Calu3 (cell line): ENCODE data around the gene RAB6B. TPM values are rescaled to one million over a fixed set of nuclear protein-coding genes. Genes with fewer than 3 reads are reported as not detected.

ENCODE experiments used
- BruUV-seq: library from RNA; stranded (reverse); fragments of 400-500 nt; replicated peaks from 2 replicates; lab custom pipeline; 2021; lab: Mats Ljungman, UMichigan
- CTCF ChIA-PET: fragments of 300-600 bp; sonication (Branson Sonifier 250); formaldehyde crosslinking; loops from one replicate; lab custom pipeline; 2022; ENCODE audit warnings: antibody characterized with exemption; lab: Charles Lee
- DNase-seq: peaks from one replicate; pipeline ENCODE4 v3.0.0; 2022
- H3K27ac Mint-ChIP-seq: one replicate; pipeline ENCODE4 v1.8.0; 2022; ENCODE audit warnings: mixed read lengths; ENCODE audit not compliant: unreplicated experiment
- H3K27me3 Mint-ChIP-seq: one replicate; pipeline ENCODE4 v1.8.0; 2022; ENCODE audit warnings: mixed read lengths; ENCODE audit not compliant: unreplicated experiment
- H3K36me3 Mint-ChIP-seq: one replicate; pipeline ENCODE4 v1.8.0; 2022; ENCODE audit warnings: mild to moderate bottlenecking, moderate library complexity, mixed read lengths; ENCODE audit not compliant: insufficient read depth, unreplicated experiment
- H3K4me1 Mint-ChIP-seq: one replicate; pipeline ENCODE4 v1.8.0; 2022; ENCODE audit warnings: mild to moderate bottlenecking, low read depth, mixed read lengths; ENCODE audit not compliant: unreplicated experiment
- H3K4me3 Mint-ChIP-seq: one replicate; pipeline ENCODE4 v1.8.0; 2022; ENCODE audit warnings: mild to moderate bottlenecking, low read depth, moderate library complexity, mixed read lengths; ENCODE audit not compliant: unreplicated experiment
- H3K9me3 Mint-ChIP-seq: one replicate; pipeline ENCODE4 v1.8.0; 2022; ENCODE audit warnings: low read depth, mixed read lengths; ENCODE audit not compliant: unreplicated experiment
- intact Hi-C: fragments of 100-400 bp; cut with micrococcal nuclease; formaldehyde crosslinking; loops from one replicate; pipeline ENCODE4 v1.10.0; 2022; ENCODE audit not compliant: unreplicated experiment
- total RNA-seq: library from RNA; stranded (reverse); gene quantifications from 2 replicates; pipeline ENCODE4 v1.2.3, GENCODE V29; 2022
- TF ChIP-seq, protein P1 (sequence below): fragments of 200-600 bp; IDR thresholded peaks from one replicate; pipeline ENCODE4 v1.8.0; 2022; ENCODE audit warnings: antibody characterized with exemption; ENCODE audit not compliant: unreplicated experiment

RAB6B gene
- total RNA-seq, 1 experiment from 2014 or later: 0.85 TPM

DNA sequence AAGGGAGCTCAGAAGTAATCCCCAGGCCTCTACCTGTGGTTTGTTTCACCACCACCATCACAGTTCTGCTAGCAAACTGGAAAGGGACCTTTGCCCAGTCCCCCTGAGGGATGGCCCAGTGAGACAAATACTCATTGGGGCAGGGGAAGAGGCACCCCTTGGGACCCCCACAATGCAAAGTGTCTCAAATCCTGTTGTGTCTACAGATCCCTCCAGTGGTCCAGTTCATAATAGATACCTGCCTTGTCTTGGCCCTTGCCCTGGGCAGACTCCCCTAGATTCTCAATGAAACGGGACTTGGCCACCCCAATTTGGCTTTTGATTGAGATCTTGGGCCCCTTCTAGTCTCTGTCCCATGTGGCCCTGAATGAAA, 43.8 kb upstream of the RAB6B start:
- TF ChIP-seq, protein P1, sequence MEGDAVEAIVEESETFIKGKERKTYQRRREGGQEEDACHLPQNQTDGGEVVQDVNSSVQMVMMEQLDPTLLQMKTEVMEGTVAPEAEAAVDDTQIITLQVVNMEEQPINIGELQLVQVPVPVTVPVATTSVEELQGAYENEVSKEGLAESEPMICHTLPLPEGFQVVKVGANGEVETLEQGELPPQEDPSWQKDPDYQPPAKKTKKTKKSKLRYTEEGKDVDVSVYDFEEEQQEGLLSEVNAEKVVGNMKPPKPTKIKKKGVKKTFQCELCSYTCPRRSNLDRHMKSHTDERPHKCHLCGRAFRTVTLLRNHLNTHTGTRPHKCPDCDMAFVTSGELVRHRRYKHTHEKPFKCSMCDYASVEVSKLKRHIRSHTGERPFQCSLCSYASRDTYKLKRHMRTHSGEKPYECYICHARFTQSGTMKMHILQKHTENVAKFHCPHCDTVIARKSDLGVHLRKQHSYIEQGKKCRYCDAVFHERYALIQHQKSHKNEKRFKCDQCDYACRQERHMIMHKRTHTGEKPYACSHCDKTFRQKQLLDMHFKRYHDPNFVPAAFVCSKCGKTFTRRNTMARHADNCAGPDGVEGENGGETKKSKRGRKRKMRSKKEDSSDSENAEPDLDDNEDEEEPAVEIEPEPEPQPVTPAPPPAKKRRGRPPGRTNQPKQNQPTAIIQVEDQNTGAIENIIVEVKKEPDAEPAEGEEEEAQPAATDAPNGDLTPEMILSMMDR: no peak
- H3K4me3 Mint-ChIP-seq: no peak overlapping the region
- CTCF ChIA-PET: interaction anchor here (1.2 to 1.4 kb wide), 3 partner anchors 10 to 272 kb away, joined by 3 to 5 read pairs (median 5); no protein-coding TSS in a partner anchor
- H3K9me3 Mint-ChIP-seq: no peaks in the 10 kb centered on the region
- intact Hi-C loops: no loop called here
- H3K27me3 Mint-ChIP-seq: peaks cover 88% of the 10 kb centered on the region
- no TSS peak for BruUV-seq
- no peaks in the 10 kb centered on the region for H3K36me3 Mint-ChIP-seq
- H3K4me1 Mint-ChIP-seq: peaks cover 40% of the 10 kb centered on the region
- H3K27ac Mint-ChIP-seq: no peak overlapping the region
- DNase-seq: no peak

DNA sequence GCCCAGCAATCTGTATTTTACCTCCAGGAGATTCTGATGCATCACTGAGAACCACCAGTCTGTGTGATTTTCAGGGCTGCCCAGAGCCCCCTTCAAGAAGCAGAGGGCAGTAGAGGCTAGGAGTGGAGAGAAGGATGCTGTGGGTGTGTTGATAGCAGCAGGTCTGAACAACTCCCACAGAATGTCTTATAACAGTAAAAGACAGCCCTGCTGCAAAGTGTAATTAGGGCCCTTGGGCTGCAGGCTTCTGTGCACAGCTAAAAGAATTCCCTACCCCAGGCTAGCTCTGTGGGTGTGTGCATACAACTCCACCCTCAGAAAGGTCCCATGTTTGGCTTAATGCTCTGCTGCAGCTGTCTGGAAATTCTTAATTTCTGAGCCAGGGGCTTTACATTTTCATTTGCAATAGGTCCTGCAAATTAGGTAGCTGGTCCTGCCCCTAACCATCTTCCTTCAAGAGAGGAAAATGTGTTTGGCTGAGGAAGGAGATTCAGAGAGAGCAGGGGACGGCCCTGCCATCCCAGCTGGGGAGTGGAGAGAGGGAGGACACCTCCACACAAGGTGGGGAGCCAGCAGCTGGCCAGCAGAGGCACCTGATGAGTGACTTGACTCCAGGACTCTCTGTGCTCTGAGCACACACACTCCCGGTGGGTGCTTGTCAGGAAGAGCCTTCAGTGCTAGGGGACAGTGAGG, 43.2 kb upstream of the RAB6B start:
- Mint-ChIP-seq H3K27me3 (peaks cover 93% of the 10 kb centered on the region), H3K4me1 (peaks cover 35% of the 10 kb centered on the region), H3K4me3 (no peak overlapping the region), H3K27ac (no peak overlapping the region), H3K36me3 (no peaks in the 10 kb centered on the region), H3K9me3 (no peaks in the 10 kb centered on the region)
- no TSS peak for BruUV-seq
- DNase-seq: peak; percentile 6
- CTCF ChIA-PET: interaction anchor here (1.2 to 1.4 kb wide), 3 partner anchors 11 to 273 kb away, joined by 3 to 5 read pairs (median 5); no protein-coding TSS in a partner anchor
- TF ChIP-seq, protein P1: no peak
- intact Hi-C loops: no loop called here

DNA sequence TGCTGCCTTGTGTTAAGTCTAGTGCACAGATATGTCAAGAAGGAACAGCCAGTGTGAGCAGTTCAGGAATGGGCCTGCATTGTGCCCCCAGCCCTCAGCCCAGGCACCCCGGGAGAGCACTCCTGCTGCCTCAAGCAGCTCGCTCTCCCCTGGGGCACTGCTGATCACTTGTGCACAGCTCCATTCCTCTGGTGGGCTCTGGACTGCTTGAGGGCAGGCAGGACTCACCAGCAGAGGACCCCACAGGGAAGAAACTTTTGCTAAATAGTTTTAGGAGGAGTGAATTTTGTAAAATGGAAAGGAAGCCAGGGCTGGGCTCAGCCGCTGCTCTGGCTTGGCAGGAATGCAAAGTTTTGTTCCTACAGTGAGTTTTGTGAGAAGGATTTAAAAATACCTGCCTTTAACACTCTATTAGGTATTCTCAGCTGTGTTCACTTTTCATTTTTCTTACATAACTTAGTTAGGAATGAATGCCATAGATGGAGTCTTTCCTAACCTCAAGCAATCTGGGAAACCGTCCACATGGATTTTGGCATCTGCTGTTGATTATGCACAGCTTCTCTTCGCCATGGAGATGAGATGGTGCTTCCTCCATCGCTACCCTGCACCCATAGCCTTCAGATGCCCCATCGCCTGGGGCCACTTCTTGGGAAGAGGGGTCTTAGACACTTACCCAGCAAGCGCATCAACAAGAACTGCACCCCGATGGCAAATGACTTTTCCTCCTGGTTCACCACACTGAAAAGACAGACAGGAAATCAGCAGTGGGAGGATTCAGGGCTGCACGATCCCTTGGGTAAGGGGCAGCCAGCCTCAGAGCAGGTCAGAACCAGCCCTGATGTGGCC, 42.3 kb upstream of the RAB6B start:
- Mint-ChIP-seq H3K36me3 (no peaks in the 10 kb centered on the region), H3K27me3 (peaks cover 100% of the 10 kb centered on the region), H3K9me3 (no peaks in the 10 kb centered on the region), H3K4me3 (no peak overlapping the region), H3K27ac (no peak overlapping the region), H3K4me1 (peaks cover 25% of the 10 kb centered on the region)
- CTCF ChIA-PET: interaction anchor here (0.6 to 1.2 kb wide), 3 partner anchors 26 to 148 kb away, joined by 3 to 5 read pairs (median 3); no protein-coding TSS in a partner anchor
- TF ChIP-seq, protein P1: no peak
- BruUV-seq: no TSS peak
- DNase-seq: peak; percentile 0
- intact Hi-C loops: no loop called here

DNA sequence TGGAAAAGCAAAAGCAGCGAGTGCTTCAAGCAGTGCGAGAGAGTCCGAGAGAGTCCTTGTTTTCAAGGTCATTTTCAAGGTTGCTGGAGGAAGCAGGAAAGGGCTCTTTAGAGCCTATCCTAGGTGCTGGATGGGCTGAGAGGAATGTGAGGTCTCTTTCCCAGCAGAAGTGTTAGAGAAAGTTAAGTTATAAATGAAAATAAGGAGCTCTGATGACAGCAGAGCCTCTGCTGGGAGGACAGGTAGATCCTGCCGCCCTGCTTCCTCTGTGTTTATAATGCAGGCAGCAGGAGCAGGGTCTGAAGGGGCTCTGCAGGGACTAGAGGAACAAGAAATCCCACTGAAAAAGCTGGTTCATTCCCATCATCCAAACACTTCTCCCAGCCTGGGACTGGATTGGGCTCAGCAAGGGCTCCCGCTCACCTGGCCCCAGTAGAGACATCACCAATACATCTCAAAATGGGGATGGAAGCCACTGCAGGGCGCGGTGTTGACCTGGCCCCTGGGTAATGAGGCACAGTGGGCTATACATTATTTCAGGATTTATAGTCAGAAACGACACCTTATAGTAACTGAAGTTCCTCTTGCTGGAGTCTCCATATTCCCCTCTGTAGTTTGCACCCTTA, 41.5 kb upstream of the RAB6B start:
- H3K27ac Mint-ChIP-seq: no peak overlapping the region
- H3K36me3 Mint-ChIP-seq: no peaks in the 10 kb centered on the region

More for the DNA sequence above, 41.5 kb upstream of the RAB6B start:
- Mint-ChIP-seq H3K4me1 (peaks cover 17% of the 10 kb centered on the region), H3K27me3 (peaks cover 99% of the 10 kb centered on the region), H3K4me3 (no peak overlapping the region), H3K9me3 (no peaks in the 10 kb centered on the region)
- CTCF ChIA-PET: interaction anchor here (1.2 kb wide), 1 partner anchor 28 kb away, joined by 3 read pairs; no protein-coding TSS in a partner anchor
- intact Hi-C loops: no loop called here
- peak; percentile 1 for DNase-seq
- TF ChIP-seq, protein P1: no peak
- BruUV-seq: no TSS peak
